K562 (cell line): ENCODE data around the gene GLP2R.

ENCODE experiments used
- CTCF ChIP-seq, 3 experiments: IDR thresholded peaks in 2 of 3; conservative IDR thresholded peaks in 1 of 3; 2 replicates each; pipeline ENCODE4 v1.5.1; 2011 to 2012; ENCODE audit warnings: low read length in 3 of 3, mild to moderate bottlenecking in 3 of 3, control low read depth in 2 of 3, improper control_type of control experiment in 1 of 3, inconsistent platforms in 1 of 3, low read depth in 1 of 3, mixed read lengths in 1 of 3, moderate library complexity in 1 of 3; ENCODE audit not compliant: insufficient read depth in 2 of 3
- ETV5 ChIP-seq: sonication (generic); formaldehyde crosslinking; IDR thresholded peaks from 2 replicates; pipeline ENCODE4 v1.4.0; 2020; ENCODE audit warnings: low read depth, mild to moderate bottlenecking, missing genetic modification reagents
- JUN ChIP-seq, 2 experiments: sonication (generic) in 1 of 2; formaldehyde crosslinking in 1 of 2; IDR thresholded peaks; 2 replicates each; pipeline versions ENCODE4 v1.6.1 to v1.8.0; 2012 to 2022; ENCODE audit warnings: borderline replicate concordance in 2 of 2, mild to moderate bottlenecking in 2 of 2, improper control_type of control experiment in 1 of 2, low read depth in 1 of 2, low read length in 1 of 2, missing genetic modification reagents in 1 of 2
- MYC ChIP-seq, 2 experiments: fragments of 250-450 bp in 1 of 2; sonication (Bioruptor Pico) in 1 of 2; IDR thresholded peaks; 2 replicates each; pipeline versions ENCODE4 v1.5.1 to v1.6.1; 2012 to 2021; ENCODE audit warnings: low read depth in 2 of 2, borderline replicate concordance in 1 of 2, improper control_type of control experiment in 1 of 2, low read length in 1 of 2, mild to moderate bottlenecking in 1 of 2, moderate library complexity in 1 of 2
- POLR2A ChIP-seq: fragments of 450-650 bp; conservative IDR thresholded peaks from 2 replicates; pipeline ENCODE4 v1.6.1; 2016
- ZBTB33 ChIP-seq: sonication (generic); formaldehyde crosslinking; IDR thresholded peaks from 2 replicates; pipeline ENCODE4 v1.8.1; 2023; ENCODE audit warnings: mild to moderate bottlenecking, missing genetic modification reagents
- ZNF274 ChIP-seq: IDR thresholded peaks from 2 replicates; pipeline ENCODE4 v1.6.1; 2011; ENCODE audit warnings: low read depth, mild to moderate bottlenecking, low read length, moderate library complexity, borderline replicate concordance
- ZNF282 ChIP-seq: sonication (generic); formaldehyde crosslinking; IDR thresholded peaks from 2 replicates; pipeline ENCODE4 v1.8.1; 2023; ENCODE audit warnings: missing genetic modification reagents

DNA sequence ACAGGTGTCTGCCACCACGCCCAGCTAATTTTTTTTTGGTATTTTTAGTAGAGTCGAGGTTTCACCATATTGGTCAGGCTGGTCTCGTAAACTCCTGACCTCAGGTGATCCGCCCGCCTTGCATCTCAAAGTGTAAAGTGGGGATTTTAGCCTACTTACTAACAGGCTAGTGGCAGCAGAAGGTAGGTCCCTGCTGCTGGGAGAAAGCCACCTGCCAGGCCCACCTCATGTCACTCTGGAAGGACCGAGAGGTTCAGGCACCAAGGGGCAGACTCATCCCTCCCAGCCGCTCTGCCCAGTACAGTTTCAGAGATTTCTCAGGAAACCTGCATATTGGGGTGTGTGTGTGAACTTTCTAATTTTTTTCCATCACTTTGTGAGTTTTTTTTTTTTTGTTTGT is 81.4 kb downstream of the GLP2R start:
- no peak for TF ChIP-seq MYC (IDR thresholded peaks at IDR 0.05; ENCODE audit: low read depth, low read length)
- no peak for TF ChIP-seq MYC (CRISPR knock-in tag; IDR thresholded peaks at IDR 0.05; ENCODE audit: borderline replicate concordance, low read depth)
- TF ChIP-seq CTCF (IDR thresholded peaks at IDR 0.05 in 2 of 3, conservative IDR thresholded peaks at IDR 0.05 in 1 of 3; ENCODE audit: insufficient read depth in 2 of 3, low read depth in 1 of 3, low read length in 3 of 3): no peak
- TF ChIP-seq ZNF282: no peak
- no peak for TF ChIP-seq ZNF274
- TF ChIP-seq JUN (IDR thresholded peaks at IDR 0.05; ENCODE audit: borderline replicate concordance, low read depth, low read length): no peak
- no peak for TF ChIP-seq JUN (CRISPR knock-in tag; IDR thresholded peaks at IDR 0.05; ENCODE audit: borderline replicate concordance)
- TF ChIP-seq ZBTB33 (CRISPR knock-in tag): no peak
- no peak for TF ChIP-seq POLR2A
- TF ChIP-seq ETV5 (CRISPR knock-in tag): no peak
